ENCODE measurements around the gene CPA4. TPM values are rescaled to one million over a fixed set of nuclear protein-coding genes. Genes with fewer than 3 reads are reported as not detected.

The CPA4 gene
- total RNA-seq, 1 experiment from 2014 or later = 22.1 TPM

- CTCF ChIA-PET = no interaction called here
- no peaks in the 10 kb centered on the region for H3K9me2 ChIP-seq (replicated peaks; ENCODE audit: low read length)
- no peaks in the 10 kb centered on the region for H4K20me1 ChIP-seq (ENCODE audit: low read length)
- no peak overlapping the region for H3K4me2 ChIP-seq (ENCODE audit: low read length)
- H3K27me3 ChIP-seq (ENCODE audit: low read length) = no peaks in the 10 kb centered on the region
- no peak for TF ChIP-seq EZH2phosphoT487 (IDR thresholded peaks at IDR 0.05; ENCODE audit: borderline replicate concordance, low read length)
- TF ChIP-seq EZH2 (IDR thresholded peaks at IDR 0.05; ENCODE audit: low read length, unreplicated experiment) = no peak
- TF ChIP-seq CTCF (conservative IDR thresholded peaks at IDR 0.05; ENCODE audit: low read depth, low read length) = no peak
- H3K4me1 ChIP-seq (ENCODE audit: insufficient read depth, low read length) = no peaks in the 10 kb centered on the region
- intact Hi-C loops (cut with micrococcal nuclease) = no loop called here
- POLR2A ChIA-PET (ENCODE audit: unreplicated experiment) = no interaction called here
- H3K9ac ChIP-seq (ENCODE audit: low read length) = no peak overlapping the region
- no peaks in the 10 kb centered on the region for H3F3A ChIP-seq (ENCODE audit: low read length, unreplicated experiment)
- H3K36me3 ChIP-seq (ENCODE audit: low read depth, low read length) = no peaks in the 10 kb centered on the region
- DNase-seq (no peak), ATAC-seq (no peak)
- no peak overlapping the region for H2AFZ ChIP-seq (ENCODE audit: low read length)
- no peaks in the 10 kb centered on the region for H3K79me2 ChIP-seq (ENCODE audit: low read length)
- no TSS peak for BruUV-seq (replicated peaks)
- H3K27ac ChIP-seq (ENCODE audit: low read length) = no peak overlapping the region
- H3K9me3 ChIP-seq (ENCODE audit: low read length) = no peaks in the 10 kb centered on the region
- H3K4me3 ChIP-seq (ENCODE audit: low read length) = no peak overlapping the region
Observed at GRCh38 chr7:130304878-130305277, 11.9 kb downstream of the CPA4 start.

GRCh38 chr7:130305433-130306042 is 12.6 kb downstream of the CPA4 start:
- ChIA-PET POLR2A (ENCODE audit: unreplicated experiment) (no interaction called here), CTCF (no interaction called here)
- no peaks in the 10 kb centered on the region for H3K9me3 ChIP-seq (ENCODE audit: low read length)
- H3K9me2 ChIP-seq (replicated peaks; ENCODE audit: low read length) = no peaks in the 10 kb centered on the region
- DNase-seq = no peak
- H4K20me1 ChIP-seq (ENCODE audit: low read length) = no peaks in the 10 kb centered on the region
- H3K4me2 ChIP-seq (ENCODE audit: low read length) = no peak overlapping the region
- H3K79me2 ChIP-seq (ENCODE audit: low read length) = no peaks in the 10 kb centered on the region
- no peaks in the 10 kb centered on the region for H3K36me3 ChIP-seq (ENCODE audit: low read depth, low read length)
- no peaks in the 10 kb centered on the region for H3K27me3 ChIP-seq (ENCODE audit: low read length)
- BruUV-seq (replicated peaks) = no TSS peak
- H3K4me1 ChIP-seq (ENCODE audit: insufficient read depth, low read length) = no peaks in the 10 kb centered on the region
- H2AFZ ChIP-seq (ENCODE audit: low read length) = no peak overlapping the region
- TF ChIP-seq EZH2phosphoT487 (IDR thresholded peaks at IDR 0.05; ENCODE audit: borderline replicate concordance, low read length) (no peak), CTCF (conservative IDR thresholded peaks at IDR 0.05; ENCODE audit: low read depth, low read length) (no peak), EZH2 (IDR thresholded peaks at IDR 0.05; ENCODE audit: low read length, unreplicated experiment) (no peak)
- H3K4me3 ChIP-seq (ENCODE audit: low read length) = no peak overlapping the region
- no peak overlapping the region for H3K9ac ChIP-seq (ENCODE audit: low read length)
- H3F3A ChIP-seq (ENCODE audit: low read length, unreplicated experiment) = no peaks in the 10 kb centered on the region
- ATAC-seq = no peak
- intact Hi-C loops (cut with micrococcal nuclease) = no loop called here
- H3K27ac ChIP-seq (ENCODE audit: low read length) = no peak overlapping the region

- Histone ChIP-seq H3K27me3 (ENCODE audit: low read length) (no peaks in the 10 kb centered on the region), H3F3A (ENCODE audit: low read length, unreplicated experiment) (no peaks in the 10 kb centered on the region), H3K9me2 (replicated peaks; ENCODE audit: low read length) (no peaks in the 10 kb centered on the region), H3K9me3 (ENCODE audit: low read length) (no peaks in the 10 kb centered on the region), H3K9ac (ENCODE audit: low read length) (no peak overlapping the region), H4K20me1 (ENCODE audit: low read length) (no peaks in the 10 kb centered on the region), H3K27ac (ENCODE audit: low read length) (no peak overlapping the region), H3K79me2 (ENCODE audit: low read length) (no peaks in the 10 kb centered on the region), H3K4me2 (ENCODE audit: low read length) (no peak overlapping the region), H3K36me3 (ENCODE audit: low read depth, low read length) (no peaks in the 10 kb centered on the region), H2AFZ (ENCODE audit: low read length) (no peak overlapping the region), H3K4me3 (ENCODE audit: low read length) (no peak overlapping the region), H3K4me1 (ENCODE audit: insufficient read depth, low read length) (no peaks in the 10 kb centered on the region)
- no TSS peak for BruUV-seq (replicated peaks)
- TF ChIP-seq CTCF (conservative IDR thresholded peaks at IDR 0.05; ENCODE audit: low read depth, low read length) = no peak
- TF ChIP-seq EZH2 (IDR thresholded peaks at IDR 0.05; ENCODE audit: low read length, unreplicated experiment) = no peak
- TF ChIP-seq EZH2phosphoT487 (IDR thresholded peaks at IDR 0.05; ENCODE audit: borderline replicate concordance, low read length) = no peak
- POLR2A ChIA-PET (ENCODE audit: unreplicated experiment) = no interaction called here
- CTCF ChIA-PET = no interaction called here
- DNase-seq (no peak), ATAC-seq (no peak)
- intact Hi-C loops (cut with micrococcal nuclease) = no loop called here
Observed at GRCh38 chr7:130309986-130310385, 17.0 kb downstream of the CPA4 start.

Data from PC-3 (cell line).